Measurements from ENCODE around the gene STXBP4. TPM values are rescaled to one million over a fixed set of nuclear protein-coding genes. Genes with fewer than 3 reads are reported as not detected.

The STXBP4 gene
- total RNA-seq, 2 donors from 2014 or later = 8.0 to 8.9 TPM

DNA sequence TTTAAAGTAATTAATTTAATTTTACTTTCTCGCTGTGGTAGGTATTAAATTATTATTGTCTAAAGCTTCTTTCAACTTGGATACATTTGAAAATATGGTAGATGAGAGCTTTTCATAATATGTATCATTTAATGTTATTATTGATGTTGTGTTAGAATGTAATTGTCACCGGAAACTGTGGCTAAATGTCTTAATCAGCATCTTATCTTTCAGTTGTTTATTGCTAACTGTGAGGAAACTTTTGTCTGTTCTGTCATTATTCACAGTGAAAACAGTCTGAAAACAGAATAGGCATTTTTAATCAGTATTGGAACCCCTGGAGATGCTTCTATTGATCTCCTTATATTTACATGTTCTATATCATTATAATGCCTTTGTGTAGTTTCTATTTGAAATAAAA lies 120.7 kb downstream of the STXBP4 start:
- intact Hi-C loops (cut with DNase I) = no loop called here
- DNase-seq (no peak), ATAC-seq (no peak)

DNA sequence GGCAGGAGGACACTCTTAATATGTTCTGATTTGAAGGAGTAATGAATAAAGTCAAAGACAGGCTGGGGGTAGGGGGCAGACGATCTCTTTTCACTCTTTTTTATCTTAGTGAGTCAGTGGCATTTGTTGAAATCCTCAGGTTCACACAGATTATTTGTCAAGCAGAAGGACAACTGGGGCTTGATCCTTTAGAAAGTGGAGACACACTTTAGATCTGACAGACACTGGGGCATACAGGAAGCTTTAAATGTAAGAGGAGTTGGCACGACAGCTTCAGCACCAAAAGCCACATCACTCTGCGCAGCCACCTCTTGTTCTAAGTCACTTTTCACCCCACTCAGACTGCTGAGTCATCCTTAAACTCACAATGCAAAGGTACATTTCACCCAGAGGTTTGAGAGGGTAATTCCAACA lies 121.5 kb downstream of the STXBP4 start:
- intact Hi-C loops (cut with DNase I) = no loop called here
- ATAC-seq = no peak
- DNase-seq = no peak

DNA sequence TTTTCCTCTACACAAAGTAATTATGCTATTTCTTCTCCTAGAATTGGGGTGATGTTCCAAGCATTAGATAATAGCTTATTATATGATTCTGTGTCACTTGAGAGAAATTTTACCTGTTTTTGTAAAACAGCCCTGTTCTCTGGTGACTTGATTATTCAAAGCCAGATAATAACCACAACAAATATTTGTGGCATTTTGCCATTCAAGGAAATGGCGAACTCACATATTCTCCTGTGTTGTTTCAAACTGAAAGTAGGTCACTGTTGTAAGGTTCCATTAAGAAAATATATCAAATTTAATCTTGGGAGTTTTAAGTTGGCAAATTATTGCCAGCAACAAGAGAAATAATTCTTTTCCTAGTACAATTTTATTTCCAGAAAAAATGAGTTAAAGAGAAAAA lies 124.8 kb downstream of the STXBP4 start:
- no peak for DNase-seq
- no peak for ATAC-seq
- intact Hi-C loops (cut with DNase I) = no loop called here

DNA sequence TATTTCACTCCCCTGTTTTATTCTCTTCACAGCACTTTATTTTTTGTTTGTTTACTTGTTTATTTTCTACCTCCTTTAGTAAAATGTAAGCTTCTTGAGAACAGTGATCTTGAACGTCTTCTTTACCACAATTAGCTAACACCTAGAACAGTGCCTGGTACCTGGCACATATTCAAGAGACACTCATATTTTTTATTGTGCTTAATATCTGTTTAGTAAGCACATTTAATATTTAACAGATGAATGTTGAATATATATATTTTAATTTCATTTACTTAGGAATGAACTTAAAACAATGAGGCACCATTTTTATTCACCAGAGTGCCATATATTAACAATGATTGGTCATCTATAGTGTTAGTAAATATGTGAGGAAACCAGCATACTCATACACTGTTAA lies 130.2 kb downstream of the STXBP4 start:
- intact Hi-C loops (cut with DNase I) = no loop called here
- ATAC-seq = no peak
- no peak for DNase-seq

DNA sequence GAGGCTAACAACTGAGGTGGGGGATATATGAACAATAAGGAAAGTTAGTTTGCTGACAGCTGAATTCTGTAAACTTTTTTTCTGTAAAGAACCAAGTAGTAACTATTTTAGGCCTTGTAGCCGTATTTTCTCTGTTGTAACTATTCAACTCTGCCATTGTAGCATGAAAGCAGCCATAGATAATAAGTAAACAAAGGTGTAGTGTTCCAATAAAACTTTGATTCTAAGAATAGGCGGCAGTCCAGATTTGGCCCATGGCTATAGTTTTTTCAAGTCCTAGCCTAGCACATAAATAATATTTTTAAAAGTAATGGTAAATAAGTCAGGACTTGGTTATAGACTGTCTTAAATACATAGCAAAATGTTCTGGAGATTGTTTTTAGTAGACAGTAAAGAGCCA lies 142.0 kb downstream of the STXBP4 start:
- intact Hi-C loops (cut with DNase I) = no loop called here

DNA sequence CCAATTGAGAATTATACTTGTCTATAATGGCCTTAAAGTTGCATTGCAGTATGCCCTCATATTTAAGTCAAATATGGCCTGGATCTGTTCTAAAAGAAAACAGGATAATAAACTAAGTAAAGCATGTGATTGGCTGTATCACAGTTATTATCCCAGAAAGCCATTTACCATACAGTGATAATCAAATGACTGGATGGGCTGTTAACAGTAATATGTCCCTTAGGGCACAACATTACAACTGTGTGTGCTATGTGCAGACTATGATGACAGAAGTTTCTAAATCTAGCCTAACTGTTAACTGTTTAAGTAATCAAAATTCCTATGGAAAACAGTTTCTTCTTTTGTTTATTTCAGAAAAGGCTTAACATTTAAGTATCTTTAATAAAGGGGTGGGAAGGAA lies 145.7 kb downstream of the STXBP4 start:
- DNase-seq = no peak
- intact Hi-C loops (cut with DNase I) = no loop called here
- ATAC-seq = no peak

More for the DNA sequence above, 142.0 kb downstream of the STXBP4 start:
- ATAC-seq = no peak
- no peak for DNase-seq

GRCh38 chr17:55116440-55116914 lies 147.9 kb downstream of the STXBP4 start:
- DNase-seq = no peak
- no peak for ATAC-seq
- intact Hi-C loops (cut with DNase I) = no loop called here

GRCh38 chr17:55117164-55117563 lies 148.6 kb downstream of the STXBP4 start:
- DNase-seq = no peak
- ATAC-seq = no peak
- intact Hi-C loops (cut with DNase I) = no loop called here

DNA sequence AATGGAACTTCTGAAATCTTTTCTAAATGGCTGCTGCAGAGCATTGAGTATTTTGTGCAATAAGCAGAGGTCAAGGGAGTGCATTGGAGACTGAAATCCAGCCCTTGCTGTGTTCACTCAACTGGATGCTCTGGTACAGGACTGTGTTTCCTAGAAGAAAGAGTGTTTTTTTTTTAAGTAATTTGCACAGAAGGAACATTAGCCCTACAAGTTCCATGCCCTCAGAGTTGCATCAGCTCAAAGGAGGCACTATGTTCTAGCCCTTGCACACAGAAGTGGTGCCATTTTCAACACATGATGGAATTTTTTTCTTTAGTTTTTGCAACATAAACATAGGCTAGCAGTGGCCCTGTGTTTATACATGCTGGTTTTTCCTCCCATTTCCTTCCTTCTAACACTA lies 152.1 kb downstream of the STXBP4 start:
- no peak for ATAC-seq
- no peak for DNase-seq
- intact Hi-C loops (cut with DNase I) = no loop called here

DNA sequence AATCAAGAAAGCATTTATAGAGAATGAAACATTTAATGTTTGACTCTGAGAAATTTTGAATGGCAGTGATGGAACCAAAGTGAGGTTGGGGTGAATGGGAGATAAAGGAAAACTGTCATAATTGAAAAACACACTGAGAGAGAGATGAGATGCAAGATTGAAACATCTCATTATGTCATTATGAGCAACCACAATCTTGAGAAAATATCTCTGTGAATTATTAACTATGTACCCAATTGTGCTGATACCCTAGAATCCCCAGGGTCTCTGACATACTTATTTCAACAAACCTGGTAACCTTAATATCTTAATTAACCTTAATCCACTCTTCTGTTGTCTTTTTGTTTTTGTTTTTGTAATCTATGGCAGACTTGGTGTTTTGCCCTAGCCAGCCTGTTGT lies 152.7 kb downstream of the STXBP4 start:
- ATAC-seq (no peak), DNase-seq (no peak)
- intact Hi-C loops (cut with DNase I) = no loop called here

- intact Hi-C loops (cut with DNase I) = no loop called here
- DNase-seq (no peak), ATAC-seq (no peak)
Observed at GRCh38 chr17:55122114-55122513, 153.5 kb downstream of the STXBP4 start.

DNA sequence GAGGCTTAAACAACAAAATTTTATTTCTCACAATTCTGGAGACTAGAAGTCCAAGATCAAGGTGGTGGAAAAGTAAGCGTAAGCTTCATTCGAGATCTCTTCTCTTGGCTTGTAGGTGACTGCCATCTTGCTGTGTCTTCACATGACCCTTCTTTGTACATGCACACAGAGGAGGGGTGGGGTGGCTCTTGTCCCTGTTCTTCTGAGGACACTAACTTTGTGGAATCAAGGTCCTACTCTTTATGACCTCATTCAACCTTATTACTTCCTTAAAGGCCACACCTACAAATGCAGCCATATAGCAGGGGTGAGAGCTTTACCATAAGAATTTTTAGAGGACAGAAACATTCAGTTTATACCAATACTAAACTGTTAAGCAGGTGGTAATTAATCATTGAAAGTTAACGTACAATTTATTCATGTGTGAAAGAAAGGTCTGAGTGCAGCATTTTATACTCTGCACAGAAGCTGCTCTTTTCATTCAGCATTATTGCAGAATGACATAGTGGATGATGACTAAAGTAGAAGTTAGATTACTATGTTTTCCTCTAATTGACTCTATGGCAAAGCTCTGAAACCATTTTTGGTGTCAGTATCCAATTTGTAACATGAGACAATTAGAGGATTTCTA lies 156.3 kb downstream of the STXBP4 start:
- no peak for DNase-seq
- intact Hi-C loops (cut with DNase I) = no loop called here
- no peak for ATAC-seq

DNA sequence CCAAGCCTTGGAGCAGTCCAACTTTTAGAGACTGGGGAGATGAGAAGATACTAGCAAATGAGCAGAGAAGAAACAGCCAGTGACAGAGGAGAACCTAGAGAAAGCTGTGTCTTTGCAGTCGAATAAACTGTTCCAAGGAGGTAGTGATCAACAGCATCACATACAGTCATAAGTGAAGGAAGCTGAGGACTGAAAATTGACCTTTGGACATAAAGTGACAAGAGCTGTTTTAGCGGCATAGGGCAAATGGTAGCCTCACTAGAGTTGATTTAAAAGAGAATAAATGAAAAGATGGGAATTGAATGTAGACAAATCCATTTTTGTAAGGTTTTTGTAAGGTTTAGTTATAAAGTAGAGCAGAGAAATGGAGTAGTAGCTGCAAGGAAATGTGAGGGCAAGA lies 165.0 kb downstream of the STXBP4 start:
- DNase-seq (no peak), ATAC-seq (no peak)
- intact Hi-C loops (cut with DNase I) = no loop called here

DNA sequence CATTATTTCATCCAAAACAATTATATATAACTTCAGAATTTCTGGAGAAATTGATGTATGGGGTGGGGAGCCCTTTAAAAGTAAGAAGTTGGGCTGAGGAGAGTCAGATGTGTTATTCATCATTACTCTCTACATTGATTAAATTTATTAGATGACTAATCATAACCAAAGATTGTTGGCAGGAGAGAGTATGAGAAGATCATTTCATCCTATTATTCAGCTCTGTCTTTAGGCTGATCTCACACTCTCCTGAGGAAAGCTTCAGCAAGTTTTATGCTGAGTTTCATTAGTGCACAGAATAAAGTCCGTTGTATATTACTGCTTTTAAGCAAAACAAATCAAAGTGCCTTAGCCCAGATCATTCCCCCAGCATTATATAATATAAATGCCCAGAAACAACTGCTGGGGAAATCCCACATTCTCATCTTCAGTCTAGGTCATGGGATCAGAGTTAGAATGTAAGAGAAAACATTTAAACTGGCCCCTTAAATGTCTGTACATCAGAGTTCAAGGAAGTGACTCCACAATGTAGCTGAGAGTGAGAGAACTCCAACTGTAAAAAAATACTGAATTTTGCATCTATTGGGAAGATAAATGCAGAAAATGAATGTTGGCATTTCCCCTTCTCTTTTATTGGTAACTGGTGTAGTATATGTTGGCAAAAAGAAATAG lies 166.1 kb downstream of the STXBP4 start:
- DNase-seq (no peak), ATAC-seq (no peak)
- intact Hi-C loops (cut with DNase I) = no loop called here

GRCh38 chr17:55140809-55141208 lies 172.2 kb downstream of the STXBP4 start:
- intact Hi-C loops (cut with DNase I) = no loop called here
- ATAC-seq (no peak), DNase-seq (no peak)

GRCh38 chr17:55144518-55144917 lies 176.0 kb downstream of the STXBP4 start:
- DNase-seq (no peak), ATAC-seq (no peak)
- intact Hi-C loops (cut with DNase I) = no loop called here

- DNase-seq = no peak
- ATAC-seq = no peak
- intact Hi-C loops (cut with DNase I) = no loop called here
Observed at GRCh38 chr17:55149485-55149884, 180.9 kb downstream of the STXBP4 start.

DNA sequence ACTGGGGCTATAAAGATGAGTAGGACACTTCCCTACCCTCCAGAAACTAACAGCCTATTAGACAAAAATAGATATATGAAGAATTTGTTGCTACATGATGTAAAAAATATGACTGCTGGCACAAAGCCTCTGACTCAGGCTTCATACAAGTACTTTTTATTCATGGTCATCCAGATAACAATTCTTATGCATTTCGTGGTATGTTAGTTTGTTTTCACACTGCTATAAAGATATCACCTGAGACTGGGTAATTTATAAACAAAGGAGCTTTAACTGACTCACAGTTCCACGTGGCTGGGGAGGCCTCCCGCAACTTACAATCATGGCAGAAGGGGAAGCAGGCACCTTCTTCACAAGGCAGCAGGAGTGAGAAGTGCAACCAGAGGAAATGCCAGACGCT lies 183.7 kb downstream of the STXBP4 start:
- ATAC-seq (no peak), DNase-seq (no peak)
- intact Hi-C loops (cut with DNase I) = no loop called here

DNA sequence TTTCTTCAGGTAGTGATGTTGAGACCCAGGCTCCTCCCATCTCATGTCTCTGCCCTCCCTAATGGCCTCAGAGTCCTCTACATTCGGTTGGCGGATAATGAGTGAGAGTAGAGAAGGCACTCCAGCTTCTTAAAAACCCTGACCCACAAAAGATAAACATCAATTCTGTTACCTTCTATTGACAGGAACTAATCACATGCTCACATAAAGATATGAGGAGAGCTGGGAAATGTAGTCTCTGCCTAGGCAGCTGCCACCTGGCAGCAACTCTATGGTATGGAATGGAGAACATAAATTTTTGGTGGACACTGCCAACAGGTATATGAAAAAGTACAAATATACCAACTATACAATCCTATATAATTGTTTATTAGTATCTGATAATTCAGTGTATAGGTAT lies 185.5 kb downstream of the STXBP4 start:
- intact Hi-C loops (cut with DNase I) = no loop called here
- DNase-seq (no peak), ATAC-seq (no peak)

GRCh38 chr17:55155856-55156560 lies 187.4 kb downstream of the STXBP4 start:
- DNase-seq (no peak), ATAC-seq (no peak)
- intact Hi-C loops (cut with DNase I) = no loop called here

DNA sequence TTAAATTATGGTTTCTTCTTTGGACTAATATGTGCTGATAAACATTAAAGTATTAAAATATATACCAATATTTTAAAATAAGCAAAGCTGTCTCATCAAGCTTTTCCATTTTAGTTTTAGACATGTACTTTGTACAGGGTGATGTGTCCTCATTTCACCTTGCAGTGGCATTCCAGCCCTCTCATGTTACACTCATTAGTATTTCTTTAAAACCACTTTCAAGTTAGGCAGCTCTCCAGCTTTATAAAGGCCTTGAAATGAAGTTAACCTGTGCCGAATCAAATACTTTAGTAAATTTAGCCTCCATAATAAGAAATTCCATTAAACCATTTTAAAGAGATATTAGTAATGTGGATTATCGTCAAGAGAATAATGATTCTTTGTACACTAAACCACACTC lies 188.6 kb downstream of the STXBP4 start:
- ATAC-seq = peak; percentile 46 to 59
- no peak for DNase-seq
- intact Hi-C loops (cut with DNase I) = no loop called here
